DOHH2 (cell line): ENCODE data around the gene COX6A2.

Source experiments
- EZH2phosphoT487 ChIP-seq: fragments of 200-600 bp; sonication (generic); IDR thresholded peaks from 2 replicates; pipeline ENCODE4 v1.6.1; 2017; ENCODE audit warnings: borderline replicate concordance, mild to moderate bottlenecking, antibody characterized with exemption, low read length, moderate library complexity, mixed read lengths
- TF ChIP-seq, protein P1 (sequence below): fragments of 200-600 bp; sonication (generic); IDR thresholded peaks from one replicate; pipeline ENCODE4 v1.5.1; 2014; ENCODE audit warnings: antibody characterized with exemption, mild to moderate bottlenecking, low read depth, low read length; ENCODE audit not compliant: poor library complexity, severe bottlenecking

DNA sequence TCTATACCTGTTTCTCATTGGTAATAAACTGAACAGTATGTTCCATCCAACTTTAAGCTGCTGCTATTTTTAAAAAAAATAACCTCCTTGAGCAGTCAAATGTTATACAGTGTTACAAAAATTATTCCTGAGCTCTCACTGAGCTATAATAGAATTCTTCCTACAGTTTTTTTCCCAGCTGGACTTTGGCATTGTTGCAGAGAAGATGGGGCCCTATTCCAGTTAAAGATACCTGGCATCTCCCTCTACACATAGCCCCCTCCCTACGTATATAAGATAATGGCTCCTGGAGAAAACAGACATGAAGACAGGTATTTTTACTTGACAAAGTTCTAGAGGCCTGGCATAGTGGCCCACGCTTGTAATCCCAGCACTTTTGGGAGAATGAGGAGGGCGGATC lies 1.6 kb upstream of the COX6A2 start:
- TF ChIP-seq, protein P1, sequence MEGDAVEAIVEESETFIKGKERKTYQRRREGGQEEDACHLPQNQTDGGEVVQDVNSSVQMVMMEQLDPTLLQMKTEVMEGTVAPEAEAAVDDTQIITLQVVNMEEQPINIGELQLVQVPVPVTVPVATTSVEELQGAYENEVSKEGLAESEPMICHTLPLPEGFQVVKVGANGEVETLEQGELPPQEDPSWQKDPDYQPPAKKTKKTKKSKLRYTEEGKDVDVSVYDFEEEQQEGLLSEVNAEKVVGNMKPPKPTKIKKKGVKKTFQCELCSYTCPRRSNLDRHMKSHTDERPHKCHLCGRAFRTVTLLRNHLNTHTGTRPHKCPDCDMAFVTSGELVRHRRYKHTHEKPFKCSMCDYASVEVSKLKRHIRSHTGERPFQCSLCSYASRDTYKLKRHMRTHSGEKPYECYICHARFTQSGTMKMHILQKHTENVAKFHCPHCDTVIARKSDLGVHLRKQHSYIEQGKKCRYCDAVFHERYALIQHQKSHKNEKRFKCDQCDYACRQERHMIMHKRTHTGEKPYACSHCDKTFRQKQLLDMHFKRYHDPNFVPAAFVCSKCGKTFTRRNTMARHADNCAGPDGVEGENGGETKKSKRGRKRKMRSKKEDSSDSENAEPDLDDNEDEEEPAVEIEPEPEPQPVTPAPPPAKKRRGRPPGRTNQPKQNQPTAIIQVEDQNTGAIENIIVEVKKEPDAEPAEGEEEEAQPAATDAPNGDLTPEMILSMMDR = no peak
- no peak for TF ChIP-seq EZH2phosphoT487
